ENCODE measurements around the gene ALDH4A1. TPM values are rescaled to one million over a fixed set of nuclear protein-coding genes. Genes with fewer than 3 reads are reported as not detected.

Gene ALDH4A1
- total RNA-seq, 2 experiments from 2014 or later = 6.1 to 7.6 TPM

DNA sequence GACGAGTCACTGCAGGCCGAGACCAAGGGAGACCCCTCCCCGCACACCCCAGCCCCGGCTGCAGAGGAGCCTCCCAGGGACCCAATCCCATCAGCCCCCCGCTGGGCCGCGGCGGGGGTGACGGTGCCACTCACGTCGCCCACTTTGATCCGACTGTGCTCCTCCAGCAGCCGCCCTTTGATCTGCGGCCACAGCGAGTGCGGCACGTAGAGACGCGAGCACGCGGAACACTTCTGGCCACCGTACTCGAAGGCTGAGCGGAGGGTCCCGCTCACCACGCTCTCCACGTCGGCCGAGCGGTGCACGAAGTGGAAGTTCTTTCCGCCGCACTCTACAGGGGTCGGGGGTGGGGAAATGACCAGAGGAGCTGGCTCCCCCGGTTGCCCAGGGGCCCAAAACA lies 25.1 kb downstream of the ALDH4A1 start:
- Histone ChIP-seq H3K9me3 (ENCODE audit: low read length) (no peaks in the 10 kb centered on the region), H3K4me1 (ENCODE audit: insufficient read depth, low read length, poor library complexity, severe bottlenecking) (no peaks in the 10 kb centered on the region), H3K4me2 (ENCODE audit: low read length) (no peak overlapping the region), H3K36me3 (ENCODE audit: insufficient read depth, low read length) (no peaks in the 10 kb centered on the region), H3K4me3 (ENCODE audit: low read depth, low read length, poor library complexity, severe bottlenecking) (no peak overlapping the region), H3K9me2 (ENCODE audit: insufficient read depth, low read length) (no peaks in the 10 kb centered on the region), H4K20me1 (ENCODE audit: insufficient read depth, low read length) (no peaks in the 10 kb centered on the region), H3K79me2 (ENCODE audit: insufficient read depth, low read depth, low read length) (no peaks in the 10 kb centered on the region), H2AFZ (ENCODE audit: low read length) (no peak overlapping the region), H3K27ac (ENCODE audit: low read depth, low read length, poor library complexity, severe bottlenecking) (no peak overlapping the region)
- BruUV-seq (replicated peaks) = no TSS peak
- ChIA-PET CTCF (ENCODE audit: unreplicated experiment) (no interaction called here), POLR2A (no interaction called here)
- TF ChIP-seq, protein P1, sequence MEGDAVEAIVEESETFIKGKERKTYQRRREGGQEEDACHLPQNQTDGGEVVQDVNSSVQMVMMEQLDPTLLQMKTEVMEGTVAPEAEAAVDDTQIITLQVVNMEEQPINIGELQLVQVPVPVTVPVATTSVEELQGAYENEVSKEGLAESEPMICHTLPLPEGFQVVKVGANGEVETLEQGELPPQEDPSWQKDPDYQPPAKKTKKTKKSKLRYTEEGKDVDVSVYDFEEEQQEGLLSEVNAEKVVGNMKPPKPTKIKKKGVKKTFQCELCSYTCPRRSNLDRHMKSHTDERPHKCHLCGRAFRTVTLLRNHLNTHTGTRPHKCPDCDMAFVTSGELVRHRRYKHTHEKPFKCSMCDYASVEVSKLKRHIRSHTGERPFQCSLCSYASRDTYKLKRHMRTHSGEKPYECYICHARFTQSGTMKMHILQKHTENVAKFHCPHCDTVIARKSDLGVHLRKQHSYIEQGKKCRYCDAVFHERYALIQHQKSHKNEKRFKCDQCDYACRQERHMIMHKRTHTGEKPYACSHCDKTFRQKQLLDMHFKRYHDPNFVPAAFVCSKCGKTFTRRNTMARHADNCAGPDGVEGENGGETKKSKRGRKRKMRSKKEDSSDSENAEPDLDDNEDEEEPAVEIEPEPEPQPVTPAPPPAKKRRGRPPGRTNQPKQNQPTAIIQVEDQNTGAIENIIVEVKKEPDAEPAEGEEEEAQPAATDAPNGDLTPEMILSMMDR (conservative IDR thresholded peaks at IDR 0.05; ENCODE audit: low read length) = no peak
- TF ChIP-seq EZH2phosphoT487 (IDR thresholded peaks at IDR 0.05; ENCODE audit: borderline replicate concordance, low read depth, low read length) = no peak
- intact Hi-C loops (cut with micrococcal nuclease; ENCODE audit: unreplicated experiment) = loop anchor here (5.0 kb wide), 1 partner anchor 280 kb away; no protein-coding TSS in a partner anchor
- DNase-seq (ENCODE audit: low spot score) = no peak

DNA sequence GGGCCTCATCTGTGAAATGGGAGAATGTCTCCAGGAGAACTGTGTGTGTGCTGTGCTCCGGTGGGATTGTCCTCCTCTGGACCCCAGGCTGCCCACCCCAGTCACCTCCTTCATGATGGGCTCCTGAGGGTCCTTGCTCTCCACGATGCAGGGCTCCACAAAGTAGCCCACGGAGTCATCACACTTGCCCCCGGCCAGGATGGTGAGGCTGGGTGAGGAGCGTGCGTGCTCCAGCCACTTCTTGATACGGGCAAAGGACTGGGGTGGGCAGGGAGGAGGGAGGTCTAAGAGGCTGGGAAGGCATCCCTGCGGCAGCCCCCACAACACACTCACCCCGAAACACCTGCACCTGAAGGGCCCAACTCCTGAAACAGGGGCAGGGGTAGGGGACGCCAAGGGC lies 26.1 kb downstream of the ALDH4A1 start:
- no peaks in the 10 kb centered on the region for H4K20me1 ChIP-seq (ENCODE audit: insufficient read depth, low read length)
- ChIA-PET POLR2A (no interaction called here), CTCF (ENCODE audit: unreplicated experiment) (no interaction called here)
- H3K36me3 ChIP-seq (ENCODE audit: insufficient read depth, low read length) = no peaks in the 10 kb centered on the region
- TF ChIP-seq, protein P1 (conservative IDR thresholded peaks at IDR 0.05; ENCODE audit: low read length) = no peak
- no peak for TF ChIP-seq EZH2phosphoT487 (IDR thresholded peaks at IDR 0.05; ENCODE audit: borderline replicate concordance, low read depth, low read length)
- H3K79me2 ChIP-seq (ENCODE audit: insufficient read depth, low read depth, low read length) = no peaks in the 10 kb centered on the region
- H3K4me3 ChIP-seq (ENCODE audit: low read depth, low read length, poor library complexity, severe bottlenecking) = no peak overlapping the region
- BruUV-seq (replicated peaks) = no TSS peak
- no peak overlapping the region for H3K27ac ChIP-seq (ENCODE audit: low read depth, low read length, poor library complexity, severe bottlenecking)
- no peak overlapping the region for H2AFZ ChIP-seq (ENCODE audit: low read length)
- no peaks in the 10 kb centered on the region for H3K9me2 ChIP-seq (ENCODE audit: insufficient read depth, low read length)
- no peaks in the 10 kb centered on the region for H3K4me1 ChIP-seq (ENCODE audit: insufficient read depth, low read length, poor library complexity, severe bottlenecking)
- H3K4me2 ChIP-seq (ENCODE audit: low read length) = no peak overlapping the region
- intact Hi-C loops (cut with micrococcal nuclease; ENCODE audit: unreplicated experiment) = loop anchor here (5.0 kb wide), 1 partner anchor 279 kb away; no protein-coding TSS in a partner anchor
- no peak for DNase-seq (ENCODE audit: low spot score)
- no peaks in the 10 kb centered on the region for H3K9me3 ChIP-seq (ENCODE audit: low read length)

DNA sequence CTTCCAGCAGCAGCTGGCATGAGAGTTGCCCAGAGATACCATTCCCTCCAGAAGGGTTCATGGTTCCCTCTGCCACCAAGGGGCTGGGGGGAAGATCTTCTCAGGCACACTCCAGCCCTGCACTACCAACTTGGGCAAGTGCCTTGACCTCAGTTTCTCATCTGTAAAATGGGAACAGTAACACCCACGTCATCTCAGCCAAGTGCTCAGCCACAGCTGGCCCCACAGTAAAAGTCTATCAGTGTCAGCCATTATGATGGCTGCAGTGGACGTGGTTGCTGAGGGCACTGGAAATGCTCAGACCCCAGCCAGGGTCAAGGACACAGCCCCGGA lies 26.6 kb downstream of the ALDH4A1 start:
- H3K4me1 ChIP-seq (ENCODE audit: insufficient read depth, low read length, poor library complexity, severe bottlenecking) = no peaks in the 10 kb centered on the region
- no peak overlapping the region for H2AFZ ChIP-seq (ENCODE audit: low read length)
- ChIA-PET CTCF (ENCODE audit: unreplicated experiment) (interaction anchor here (0.6 to 1.0 kb wide), 2 partner anchors 8 to 212 kb away, joined by 3 read pairs; no protein-coding TSS in a partner anchor), POLR2A (no interaction called here)
- no peaks in the 10 kb centered on the region for H3K79me2 ChIP-seq (ENCODE audit: insufficient read depth, low read depth, low read length)
- no TSS peak for BruUV-seq (replicated peaks)
- H3K9me2 ChIP-seq (ENCODE audit: insufficient read depth, low read length) = no peaks in the 10 kb centered on the region
- H3K4me3 ChIP-seq (ENCODE audit: low read depth, low read length, poor library complexity, severe bottlenecking) = no peak overlapping the region
- intact Hi-C loops (cut with micrococcal nuclease; ENCODE audit: unreplicated experiment) = loop anchor here (5.0 kb wide), 1 partner anchor 278 kb away; no protein-coding TSS in a partner anchor
- H3K27ac ChIP-seq (ENCODE audit: low read depth, low read length, poor library complexity, severe bottlenecking) = no peak overlapping the region
- H3K9me3 ChIP-seq (ENCODE audit: low read length) = no peaks in the 10 kb centered on the region
- H3K4me2 ChIP-seq (ENCODE audit: low read length) = no peak overlapping the region
- H4K20me1 ChIP-seq (ENCODE audit: insufficient read depth, low read length) = no peaks in the 10 kb centered on the region
- no peak for DNase-seq (ENCODE audit: low spot score)
- no peaks in the 10 kb centered on the region for H3K36me3 ChIP-seq (ENCODE audit: insufficient read depth, low read length)
- TF ChIP-seq EZH2phosphoT487 (IDR thresholded peaks at IDR 0.05; ENCODE audit: borderline replicate concordance, low read depth, low read length) = no peak
- TF ChIP-seq, protein P1 (conservative IDR thresholded peaks at IDR 0.05; ENCODE audit: low read length) = no peak
